ENCODE data around the gene DCP2. TPM values are rescaled to one million over a fixed set of nuclear protein-coding genes. Genes with fewer than 3 reads are reported as not detected.

The DCP2 gene
- total and polyA plus RNA-seq, 10 of the 15 experiments (the other 5 are each of a cell fraction or from before 2014, with no cell fraction given): 23.4 to 81.6 (median 47.4) TPM

DNA sequence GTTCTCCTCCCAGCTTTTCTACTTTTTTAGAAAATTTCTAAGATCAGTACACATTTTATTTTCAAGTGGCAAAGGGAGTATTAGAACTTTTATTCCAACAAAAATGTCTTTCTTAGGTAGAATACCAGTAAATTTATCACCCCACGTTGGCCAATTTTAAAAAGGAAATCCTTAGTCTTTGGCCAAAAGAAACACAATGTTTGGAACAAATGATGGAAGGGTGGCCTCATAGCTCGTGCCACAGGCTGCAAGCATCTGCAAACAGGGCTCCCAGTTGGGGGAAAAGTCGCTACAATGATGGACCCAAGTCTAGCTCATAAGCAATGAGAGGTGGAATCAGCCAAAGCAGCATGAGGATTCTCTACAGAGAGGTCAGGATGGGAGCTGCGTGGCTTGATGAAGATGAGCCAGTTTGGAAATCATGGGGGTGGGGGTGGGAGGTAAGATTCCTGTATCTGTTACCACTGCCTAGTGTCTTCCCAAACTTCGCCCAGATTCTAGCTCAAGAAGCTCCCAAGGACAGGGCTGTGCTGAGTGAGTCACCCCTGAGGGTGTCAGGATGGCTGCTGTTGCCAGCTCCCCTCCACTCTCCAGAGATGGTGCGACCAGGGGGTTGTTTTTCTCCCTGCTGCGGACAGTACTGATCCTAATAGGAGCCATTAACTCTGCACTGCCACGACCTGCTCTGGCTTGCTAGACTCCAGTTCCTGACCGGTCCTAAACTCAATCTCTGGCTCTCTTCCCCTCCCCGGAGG lies 75.6 kb downstream of the DCP2 start:
- Histone ChIP-seq H2AFZ (ENCODE audit: control insufficient read depth, low read depth, low read length) (no peak overlapping the region), H3K27me3 (replicated peaks in 1 of 2; ENCODE audit: control insufficient read depth in 2 of 2, insufficient read depth in 2 of 2, low read length in 1 of 2) (no peaks in the 10 kb centered on the region), H3K36me3 (ENCODE audit: control insufficient read depth in 2 of 2, insufficient read depth in 2 of 2, low read length in 1 of 2) (no peaks in the 10 kb centered on the region), H3K9me3 (replicated peaks; ENCODE audit: control insufficient read depth, insufficient read depth, low read length) (no peaks in the 10 kb centered on the region), H3K9ac (ENCODE audit: control insufficient read depth, insufficient read depth, low read length) (no peak overlapping the region), H3K27ac (ENCODE audit: control insufficient read depth, insufficient read depth) (no peak overlapping the region), H3K4me1 (ENCODE audit: control insufficient read depth, insufficient read depth, low read length) (peaks cover 10% of the 10 kb centered on the region), H3K4me3 (no peak overlapping the region), H3K79me2 (ENCODE audit: control insufficient read depth, insufficient read depth, low read length) (no peaks in the 10 kb centered on the region), H3K4me2 (ENCODE audit: control insufficient read depth, insufficient read depth) (no peak overlapping the region), H4K20me1 (ENCODE audit: control insufficient read depth, insufficient read depth) (no peaks in the 10 kb centered on the region)
- DNase-seq (ENCODE audit: low read depth, low spot score) (no peak), FAIRE-seq (no peak), ATAC-seq (no peak)
- SMC1A ChIA-PET (ENCODE audit: uncharacterized antibody, unreplicated experiment): interaction anchor here (2.7 kb wide), 1 partner anchor 56 kb away, joined by 7 read pairs; no protein-coding TSS in a partner anchor
- in situ Hi-C loops (cut with MboI): no loop called here
- BruUV-seq (replicated peaks): no TSS peak
- 41% methylated on average over 10 of the region's 10 CpGs for WGBS (ENCODE audit: insufficient coverage, insufficient replicate concordance, low lambda C conversion rate, missing lambda C conversion rate)
- no peak for TF ChIP-seq NFYA (IDR thresholded peaks at IDR 0.05; ENCODE audit: borderline replicate concordance, low read depth, low read length)
- TF ChIP-seq, protein P1, sequence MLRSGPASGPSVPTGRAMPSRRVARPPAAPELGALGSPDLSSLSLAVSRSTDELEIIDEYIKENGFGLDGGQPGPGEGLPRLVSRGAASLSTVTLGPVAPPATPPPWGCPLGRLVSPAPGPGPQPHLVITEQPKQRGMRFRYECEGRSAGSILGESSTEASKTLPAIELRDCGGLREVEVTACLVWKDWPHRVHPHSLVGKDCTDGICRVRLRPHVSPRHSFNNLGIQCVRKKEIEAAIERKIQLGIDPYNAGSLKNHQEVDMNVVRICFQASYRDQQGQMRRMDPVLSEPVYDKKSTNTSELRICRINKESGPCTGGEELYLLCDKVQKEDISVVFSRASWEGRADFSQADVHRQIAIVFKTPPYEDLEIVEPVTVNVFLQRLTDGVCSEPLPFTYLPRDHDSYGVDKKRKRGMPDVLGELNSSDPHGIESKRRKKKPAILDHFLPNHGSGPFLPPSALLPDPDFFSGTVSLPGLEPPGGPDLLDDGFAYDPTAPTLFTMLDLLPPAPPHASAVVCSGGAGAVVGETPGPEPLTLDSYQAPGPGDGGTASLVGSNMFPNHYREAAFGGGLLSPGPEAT (IDR thresholded peaks at IDR 0.05; ENCODE audit: low read depth): no peak
- CTCF ChIA-PET: no interaction called here
- POLR2A ChIA-PET: interaction anchor here (0.7 kb wide), 2 partner anchors 67 to 83 kb away, joined by 3 read pairs; no protein-coding TSS in a partner anchor
- RAD21 ChIA-PET (ENCODE audit: unreplicated experiment): interaction anchor here (0.6 kb wide), 1 partner anchor 1373 kb away, joined by 3 read pairs; no protein-coding TSS in a partner anchor
- intact Hi-C loops (cut with micrococcal nuclease; ENCODE audit: unreplicated experiment): no loop called here

DNA sequence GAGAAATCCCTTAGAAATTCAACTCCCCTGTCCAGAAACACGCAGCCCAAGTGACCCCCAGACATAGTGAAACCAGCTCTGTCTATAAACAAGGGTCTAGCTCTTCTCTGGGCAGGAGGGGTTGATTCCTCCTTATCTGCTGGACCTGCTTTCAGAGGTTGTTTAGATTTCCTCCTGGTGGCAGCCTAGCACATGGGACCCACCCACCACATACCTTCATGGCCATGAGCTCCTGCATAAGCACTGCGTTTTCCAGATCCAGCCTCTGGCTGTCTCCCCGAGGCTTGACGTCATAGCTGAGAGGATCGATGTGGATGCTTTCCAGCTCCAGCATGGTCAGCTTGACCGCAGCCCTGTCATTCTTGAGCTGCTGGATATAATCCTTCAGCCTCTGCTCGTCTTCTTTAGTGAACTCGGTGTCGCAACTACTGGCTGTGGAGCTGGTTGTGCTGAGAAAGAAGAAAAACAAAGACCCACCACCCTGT lies 77.0 kb downstream of the DCP2 start:
- no peaks in the 10 kb centered on the region for H3K79me2 ChIP-seq (ENCODE audit: control insufficient read depth, insufficient read depth, low read length)
- ChIA-PET SMC1A (ENCODE audit: uncharacterized antibody, unreplicated experiment) (no interaction called here), CTCF (interaction anchor here (1.0 kb wide), 1 partner anchor 57 kb away, joined by 5 read pairs; no protein-coding TSS in a partner anchor), RAD21 (ENCODE audit: unreplicated experiment) (no interaction called here), POLR2A (no interaction called here)
- H3K27me3 ChIP-seq (replicated peaks in 1 of 2; ENCODE audit: control insufficient read depth in 2 of 2, insufficient read depth in 2 of 2, low read length in 1 of 2): no peaks in the 10 kb centered on the region
- FAIRE-seq (no peak), DNase-seq (ENCODE audit: low read depth, low spot score) (no peak), ATAC-seq (no peak)
- H3K36me3 ChIP-seq (ENCODE audit: control insufficient read depth in 2 of 2, insufficient read depth in 2 of 2, low read length in 1 of 2): no peaks in the 10 kb centered on the region
- BruUV-seq (replicated peaks): no TSS peak
- no peak overlapping the region for H3K4me3 ChIP-seq
- H4K20me1 ChIP-seq (ENCODE audit: control insufficient read depth, insufficient read depth): no peaks in the 10 kb centered on the region
- peaks cover under 1% of the 10 kb centered on the region for H3K4me1 ChIP-seq (ENCODE audit: control insufficient read depth, insufficient read depth, low read length)
- intact Hi-C loops (cut with micrococcal nuclease; ENCODE audit: unreplicated experiment) (no loop called here), in situ Hi-C loops (cut with MboI) (no loop called here)
- H3K9ac ChIP-seq (ENCODE audit: control insufficient read depth, insufficient read depth, low read length): no peak overlapping the region
- no peaks in the 10 kb centered on the region for H3K9me3 ChIP-seq (replicated peaks; ENCODE audit: control insufficient read depth, insufficient read depth, low read length)
- no peak overlapping the region for H2AFZ ChIP-seq (ENCODE audit: control insufficient read depth, low read depth, low read length)
- no peak overlapping the region for H3K4me2 ChIP-seq (ENCODE audit: control insufficient read depth, insufficient read depth)
- WGBS (ENCODE audit: insufficient coverage, insufficient replicate concordance, low lambda C conversion rate, missing lambda C conversion rate): 50% methylated on average over 9 of the region's 9 CpGs
- no peak overlapping the region for H3K27ac ChIP-seq (ENCODE audit: control insufficient read depth, insufficient read depth)
- no peak for TF ChIP-seq FOXK2 (IDR thresholded peaks at IDR 0.05)
- TF ChIP-seq, protein P2, sequence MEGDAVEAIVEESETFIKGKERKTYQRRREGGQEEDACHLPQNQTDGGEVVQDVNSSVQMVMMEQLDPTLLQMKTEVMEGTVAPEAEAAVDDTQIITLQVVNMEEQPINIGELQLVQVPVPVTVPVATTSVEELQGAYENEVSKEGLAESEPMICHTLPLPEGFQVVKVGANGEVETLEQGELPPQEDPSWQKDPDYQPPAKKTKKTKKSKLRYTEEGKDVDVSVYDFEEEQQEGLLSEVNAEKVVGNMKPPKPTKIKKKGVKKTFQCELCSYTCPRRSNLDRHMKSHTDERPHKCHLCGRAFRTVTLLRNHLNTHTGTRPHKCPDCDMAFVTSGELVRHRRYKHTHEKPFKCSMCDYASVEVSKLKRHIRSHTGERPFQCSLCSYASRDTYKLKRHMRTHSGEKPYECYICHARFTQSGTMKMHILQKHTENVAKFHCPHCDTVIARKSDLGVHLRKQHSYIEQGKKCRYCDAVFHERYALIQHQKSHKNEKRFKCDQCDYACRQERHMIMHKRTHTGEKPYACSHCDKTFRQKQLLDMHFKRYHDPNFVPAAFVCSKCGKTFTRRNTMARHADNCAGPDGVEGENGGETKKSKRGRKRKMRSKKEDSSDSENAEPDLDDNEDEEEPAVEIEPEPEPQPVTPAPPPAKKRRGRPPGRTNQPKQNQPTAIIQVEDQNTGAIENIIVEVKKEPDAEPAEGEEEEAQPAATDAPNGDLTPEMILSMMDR (IDR thresholded peaks at IDR 0.05 in 2 of 3, conservative IDR thresholded peaks at IDR 0.05 in 1 of 3; ENCODE audit: control insufficient read depth in 2 of 3, extremely low read depth in 1 of 3, insufficient read depth in 1 of 3, low read depth in 3 of 3, low read length in 3 of 3): no peak
- no peak for TF ChIP-seq NBN (IDR thresholded peaks at IDR 0.05)
- TF ChIP-seq, protein P3, sequence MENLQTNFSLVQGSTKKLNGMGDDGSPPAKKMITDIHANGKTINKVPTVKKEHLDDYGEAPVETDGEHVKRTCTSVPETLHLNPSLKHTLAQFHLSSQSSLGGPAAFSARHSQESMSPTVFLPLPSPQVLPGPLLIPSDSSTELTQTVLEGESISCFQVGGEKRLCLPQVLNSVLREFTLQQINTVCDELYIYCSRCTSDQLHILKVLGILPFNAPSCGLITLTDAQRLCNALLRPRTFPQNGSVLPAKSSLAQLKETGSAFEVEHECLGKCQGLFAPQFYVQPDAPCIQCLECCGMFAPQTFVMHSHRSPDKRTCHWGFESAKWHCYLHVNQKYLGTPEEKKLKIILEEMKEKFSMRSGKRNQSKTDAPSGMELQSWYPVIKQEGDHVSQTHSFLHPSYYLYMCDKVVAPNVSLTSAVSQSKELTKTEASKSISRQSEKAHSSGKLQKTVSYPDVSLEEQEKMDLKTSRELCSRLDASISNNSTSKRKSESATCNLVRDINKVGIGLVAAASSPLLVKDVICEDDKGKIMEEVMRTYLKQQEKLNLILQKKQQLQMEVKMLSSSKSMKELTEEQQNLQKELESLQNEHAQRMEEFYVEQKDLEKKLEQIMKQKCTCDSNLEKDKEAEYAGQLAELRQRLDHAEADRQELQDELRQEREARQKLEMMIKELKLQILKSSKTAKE (IDR thresholded peaks at IDR 0.05; ENCODE audit: low read depth, poor library complexity, severe bottlenecking): no peak
- no peak for TF ChIP-seq NFYA (IDR thresholded peaks at IDR 0.05; ENCODE audit: borderline replicate concordance, low read depth, low read length)
- no peak for TF ChIP-seq SMAD1 (IDR thresholded peaks at IDR 0.05; ENCODE audit: low read depth, partially characterized antibody)
- no peak for TF ChIP-seq NFYB (IDR thresholded peaks at IDR 0.05; ENCODE audit: insufficient read depth, low read depth, low read length)
- TF ChIP-seq LARP7 (IDR thresholded peaks at IDR 0.05): no peak
- TF ChIP-seq RAD51 (IDR thresholded peaks at IDR 0.05): no peak
